ENCODE measurements around the gene AGER. TPM values are rescaled to one million over a fixed set of nuclear protein-coding genes. Genes with fewer than 3 reads are reported as not detected.

AGER gene
- total and polyA plus RNA-seq, 2 donors (not counting 1 experiment from before 2014, with no cell fraction given): 29.9 to 38.8 TPM

DNA sequence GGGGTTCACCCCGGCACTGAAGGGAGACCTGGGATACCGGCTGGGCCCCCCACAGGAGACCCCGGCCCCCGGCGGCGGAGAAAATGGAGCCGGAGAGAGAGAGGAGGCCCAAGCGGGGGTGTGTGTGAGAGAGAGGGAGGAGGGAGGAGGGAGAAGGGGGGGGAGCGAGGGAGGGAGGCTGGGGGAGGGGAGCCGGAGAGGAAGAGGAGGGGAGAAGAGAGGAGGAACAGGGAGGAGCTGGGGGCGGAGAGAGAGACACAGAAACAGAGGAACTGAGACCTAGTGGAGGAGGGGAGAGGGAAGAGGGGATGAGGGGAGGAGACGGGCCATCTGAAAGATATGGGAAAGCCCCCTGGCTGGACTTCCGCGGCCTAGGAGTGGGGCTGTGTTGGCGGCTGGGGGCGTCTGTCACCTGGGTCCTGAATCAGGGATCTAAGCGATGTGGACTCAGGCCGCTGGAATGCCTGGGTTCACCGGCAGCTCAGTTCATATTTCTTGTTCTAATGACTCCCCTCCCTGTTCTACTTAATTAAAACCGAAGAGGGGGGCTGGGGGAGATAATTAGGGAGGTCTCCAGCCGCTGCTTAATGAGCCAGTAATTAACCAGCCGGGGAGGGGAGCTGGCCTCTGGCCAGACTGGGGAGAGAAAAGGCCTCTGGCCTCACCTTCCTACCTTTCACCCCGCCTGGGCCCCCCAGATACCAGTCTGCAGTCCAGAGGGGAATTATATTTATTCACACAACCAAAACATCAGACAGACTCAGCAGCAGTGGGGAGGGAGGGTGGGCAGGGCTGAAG, 6.2 kb upstream of the AGER start, which contains the start of gene PBX2:
TSS of gene PBX2 (minus strand) at position 149 of the 798 bp plus-strand sequence. CDS start 287 bp downstream, outside the sequence.
- Histone ChIP-seq H3K4me1 (ENCODE audit: control insufficient read depth in 2 of 2, insufficient read depth in 2 of 2, low read length in 2 of 2) (peaks cover 55 to 74% of the 10 kb centered on the region in 2 donors), H3K9ac (ENCODE audit: low read length) (peak within 1 kb of the TSS; percentile 96), H3K27me3 (replicated peaks in 1 of 4; ENCODE audit: control extremely low read depth in 1 of 4, control insufficient read depth in 3 of 4, insufficient read depth in 4 of 4, low read length in 3 of 4) (no peaks in the 10 kb centered on the region), H2AFZ (ENCODE audit: insufficient read depth, low read depth, low read length, poor library complexity, severe bottlenecking) (peak within 1 kb of the TSS; percentile 41), H4K20me1 (ENCODE audit: control insufficient read depth, insufficient read depth, low read length, poor library complexity, severe bottlenecking) (no peaks in the 10 kb centered on the region), H3K27ac (ENCODE audit: low read length in 2 of 2) (peak within 1 kb of the TSS; percentile 93 to 97), H3K79me2 (ENCODE audit: control insufficient read depth, insufficient read depth, low read length) (peaks cover 58% of the 10 kb centered on the region), H3K4me3 (ENCODE audit: control extremely low read depth in 1 of 5, extremely low read depth in 1 of 5, insufficient read depth in 1 of 5, low read depth in 2 of 5, low read length in 4 of 5) (peak within 1 kb of the TSS; percentile 74 to 99 (median 95)), H3K4me2 (replicated peaks; ENCODE audit: low read depth, low read length, poor library complexity, severe bottlenecking) (peak within 1 kb of the TSS; percentile 91), H3K9me3 (ENCODE audit: control extremely low read depth in 1 of 3, control insufficient read depth in 2 of 3, insufficient read depth in 1 of 3, low read length in 2 of 3) (no peaks in the 10 kb centered on the region), H3K36me3 (replicated peaks in 1 of 2; ENCODE audit: control extremely low read depth in 1 of 2, control insufficient read depth in 1 of 2, extremely low read depth in 1 of 2, insufficient read depth in 2 of 2, low read length in 1 of 2) (peaks cover 0 to 37% of the 10 kb centered on the region in 2 experiments)
- Mint-ChIP-seq H3K27me3 (no peaks in the 10 kb centered on the region), H3K4me3 (peak within 1 kb of the TSS; percentile 91), H3K27ac (peak within 1 kb of the TSS; percentile 96), H3K9me3 (ENCODE audit: insufficient read depth) (no peaks in the 10 kb centered on the region), H3K4me1 (peaks cover 80% of the 10 kb centered on the region)
- intact Hi-C loops (cut with micrococcal nuclease): loop anchor here (1.0 to 10.0 kb wide), 3 partner anchors 14 to 695 kb away; partner anchors contain the start of genes AGPAT1, CLIC1 and MICB
- no peak for TF ChIP-seq EZH2 (IDR thresholded peaks at IDR 0.05; ENCODE audit: borderline replicate concordance, insufficient read depth, low read depth, low read length, poor library complexity, severe bottlenecking)
- TF ChIP-seq, protein P1, sequence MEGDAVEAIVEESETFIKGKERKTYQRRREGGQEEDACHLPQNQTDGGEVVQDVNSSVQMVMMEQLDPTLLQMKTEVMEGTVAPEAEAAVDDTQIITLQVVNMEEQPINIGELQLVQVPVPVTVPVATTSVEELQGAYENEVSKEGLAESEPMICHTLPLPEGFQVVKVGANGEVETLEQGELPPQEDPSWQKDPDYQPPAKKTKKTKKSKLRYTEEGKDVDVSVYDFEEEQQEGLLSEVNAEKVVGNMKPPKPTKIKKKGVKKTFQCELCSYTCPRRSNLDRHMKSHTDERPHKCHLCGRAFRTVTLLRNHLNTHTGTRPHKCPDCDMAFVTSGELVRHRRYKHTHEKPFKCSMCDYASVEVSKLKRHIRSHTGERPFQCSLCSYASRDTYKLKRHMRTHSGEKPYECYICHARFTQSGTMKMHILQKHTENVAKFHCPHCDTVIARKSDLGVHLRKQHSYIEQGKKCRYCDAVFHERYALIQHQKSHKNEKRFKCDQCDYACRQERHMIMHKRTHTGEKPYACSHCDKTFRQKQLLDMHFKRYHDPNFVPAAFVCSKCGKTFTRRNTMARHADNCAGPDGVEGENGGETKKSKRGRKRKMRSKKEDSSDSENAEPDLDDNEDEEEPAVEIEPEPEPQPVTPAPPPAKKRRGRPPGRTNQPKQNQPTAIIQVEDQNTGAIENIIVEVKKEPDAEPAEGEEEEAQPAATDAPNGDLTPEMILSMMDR (IDR thresholded peaks at IDR 0.05): no peak
- ATAC-seq (ENCODE audit: low read depth) (peak; percentile 86), DNase-seq (peak; percentile 93)
- POLR2A ChIA-PET: interaction anchor here (0.6 to 1.7 kb wide), 11 partner anchors 8 to 781 kb away, joined by 3 to 11 read pairs (median 4); partner anchors contain the start of genes AGPAT1, ATF6B, BRD2 and HLA-DMB
- 0% methylated on average over 7 of the region's 23 CpGs for WGBS (ENCODE audit: insufficient coverage)
- CTCF ChIA-PET: interaction anchor here (0.7 to 1.6 kb wide), 3 partner anchors 13 to 62 kb away, joined by 3 read pairs; partner anchors contain the start of gene ATF6B
